ENCODE data around the gene BRIP1. TPM values are rescaled to one million over a fixed set of nuclear protein-coding genes. Genes with fewer than 3 reads are reported as not detected.

The BRIP1 gene
- total RNA-seq, 1 donor from 2014 or later = 66.4 TPM

DNA sequence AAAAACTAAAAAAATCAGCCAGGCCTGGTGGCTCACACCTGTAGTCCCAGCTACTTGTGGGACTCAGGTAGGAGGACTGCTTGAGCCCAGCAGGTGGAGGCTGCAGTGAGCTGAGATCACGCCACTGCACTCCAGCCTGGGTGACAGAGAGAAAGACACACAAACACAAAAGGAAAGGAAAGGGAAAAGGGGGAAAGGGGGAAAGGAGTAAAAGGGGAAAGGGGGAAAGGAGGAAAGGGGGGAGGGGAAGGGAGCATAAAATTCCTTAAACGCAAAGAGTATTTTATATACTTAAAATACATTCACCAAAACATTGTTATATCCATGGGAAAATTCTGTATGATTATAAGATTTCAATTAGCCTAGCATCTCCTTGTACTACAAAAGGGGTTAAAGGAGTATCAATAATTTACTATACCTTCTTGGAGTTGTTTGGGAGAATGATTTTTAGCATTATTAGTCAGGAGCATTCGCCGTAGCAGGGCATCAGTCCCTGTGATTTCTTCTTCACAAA lies 17.3 kb upstream of the BRIP1 start:
- no peak overlapping the region for H2AFZ ChIP-seq (replicated peaks)
- H3K27ac ChIP-seq = no peak overlapping the region
- Mint-ChIP-seq H3K27ac (no peak overlapping the region), H3K27me3 (ENCODE audit: insufficient read depth, low read depth) (no peaks in the 10 kb centered on the region), H3K4me3 (no peak overlapping the region), H3K36me3 (peaks cover 11% of the 10 kb centered on the region), H3K9me3 (no peaks in the 10 kb centered on the region), H3K4me1 (no peaks in the 10 kb centered on the region)
- H3K79me2 ChIP-seq (ENCODE audit: low read depth) = no peaks in the 10 kb centered on the region
- H3K9me3 ChIP-seq (ENCODE audit: low read depth) = no peaks in the 10 kb centered on the region
- H3K27me3 ChIP-seq = no peaks in the 10 kb centered on the region
- peaks cover 15% of the 10 kb centered on the region for H3K36me3 ChIP-seq
- H4K20me1 ChIP-seq (ENCODE audit: low read depth) = no peaks in the 10 kb centered on the region
- H3K4me3 ChIP-seq = no peak overlapping the region
- H3K4me1 ChIP-seq = no peaks in the 10 kb centered on the region
- no peak overlapping the region for H3K9ac ChIP-seq
- no peaks in the 10 kb centered on the region for H3F3A ChIP-seq (ENCODE audit: low read depth)
- DNase-seq (ENCODE audit: low spot score) = no peak
- TF ChIP-seq, protein P1, sequence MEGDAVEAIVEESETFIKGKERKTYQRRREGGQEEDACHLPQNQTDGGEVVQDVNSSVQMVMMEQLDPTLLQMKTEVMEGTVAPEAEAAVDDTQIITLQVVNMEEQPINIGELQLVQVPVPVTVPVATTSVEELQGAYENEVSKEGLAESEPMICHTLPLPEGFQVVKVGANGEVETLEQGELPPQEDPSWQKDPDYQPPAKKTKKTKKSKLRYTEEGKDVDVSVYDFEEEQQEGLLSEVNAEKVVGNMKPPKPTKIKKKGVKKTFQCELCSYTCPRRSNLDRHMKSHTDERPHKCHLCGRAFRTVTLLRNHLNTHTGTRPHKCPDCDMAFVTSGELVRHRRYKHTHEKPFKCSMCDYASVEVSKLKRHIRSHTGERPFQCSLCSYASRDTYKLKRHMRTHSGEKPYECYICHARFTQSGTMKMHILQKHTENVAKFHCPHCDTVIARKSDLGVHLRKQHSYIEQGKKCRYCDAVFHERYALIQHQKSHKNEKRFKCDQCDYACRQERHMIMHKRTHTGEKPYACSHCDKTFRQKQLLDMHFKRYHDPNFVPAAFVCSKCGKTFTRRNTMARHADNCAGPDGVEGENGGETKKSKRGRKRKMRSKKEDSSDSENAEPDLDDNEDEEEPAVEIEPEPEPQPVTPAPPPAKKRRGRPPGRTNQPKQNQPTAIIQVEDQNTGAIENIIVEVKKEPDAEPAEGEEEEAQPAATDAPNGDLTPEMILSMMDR (IDR thresholded peaks at IDR 0.05) = no peak
- TF ChIP-seq EZH2 (IDR thresholded peaks at IDR 0.05) (no peak), EZH2phosphoT487 (IDR thresholded peaks at IDR 0.05) (no peak)
- no peak overlapping the region for H3K4me2 ChIP-seq

DNA sequence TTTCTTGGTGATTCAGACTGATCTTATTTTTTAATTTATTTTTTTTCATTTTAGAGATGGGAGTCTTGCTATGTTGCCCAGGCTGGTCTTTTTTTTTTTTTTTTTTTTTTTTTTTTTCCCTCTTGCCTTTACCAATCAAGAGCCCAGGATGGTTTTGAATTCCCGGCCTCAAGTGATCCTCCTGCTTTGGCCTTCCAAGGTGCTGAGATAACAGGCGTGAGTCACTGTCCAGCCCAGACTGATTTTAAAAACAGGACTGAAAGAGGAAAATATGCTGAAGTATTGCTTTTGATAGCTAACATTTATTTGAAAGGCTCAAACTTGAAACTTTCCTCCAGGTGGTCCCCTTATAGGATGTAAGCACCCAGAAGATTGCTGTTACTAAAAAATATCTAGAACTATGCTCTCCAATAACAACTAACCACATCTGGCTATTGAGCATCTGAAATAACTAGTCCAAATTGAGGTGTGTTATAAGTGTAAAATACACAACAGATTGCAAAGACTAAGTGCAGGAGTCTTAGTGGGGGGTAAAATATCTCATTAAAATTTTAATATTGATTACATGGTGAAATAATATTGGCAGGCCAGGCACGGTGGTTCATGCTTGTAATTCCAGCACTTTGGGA lies 15.8 kb upstream of the BRIP1 start:
- H3K27me3 ChIP-seq = no peaks in the 10 kb centered on the region
- no peak overlapping the region for H3K27ac ChIP-seq
- no peaks in the 10 kb centered on the region for H3K9me3 ChIP-seq (ENCODE audit: low read depth)
- H3K9ac ChIP-seq = no peak overlapping the region
- no peaks in the 10 kb centered on the region for H3F3A ChIP-seq (ENCODE audit: low read depth)
- H4K20me1 ChIP-seq (ENCODE audit: low read depth) = no peaks in the 10 kb centered on the region
- Mint-ChIP-seq H3K4me3 (no peak overlapping the region), H3K36me3 (peaks cover 8% of the 10 kb centered on the region), H3K4me1 (no peaks in the 10 kb centered on the region), H3K9me3 (no peaks in the 10 kb centered on the region), H3K27ac (no peak overlapping the region), H3K27me3 (ENCODE audit: insufficient read depth, low read depth) (no peaks in the 10 kb centered on the region)
- no peak for DNase-seq (ENCODE audit: low spot score)
- H3K4me1 ChIP-seq = no peaks in the 10 kb centered on the region
- H3K36me3 ChIP-seq = peaks cover 12% of the 10 kb centered on the region
- H3K4me3 ChIP-seq = no peak overlapping the region
- H3K4me2 ChIP-seq = no peak overlapping the region
- no peak overlapping the region for H2AFZ ChIP-seq (replicated peaks)
- TF ChIP-seq EZH2phosphoT487 (IDR thresholded peaks at IDR 0.05) (no peak), EZH2 (IDR thresholded peaks at IDR 0.05) (no peak)
- TF ChIP-seq, protein P1 (IDR thresholded peaks at IDR 0.05) = no peak
- no peaks in the 10 kb centered on the region for H3K79me2 ChIP-seq (ENCODE audit: low read depth)

DNA sequence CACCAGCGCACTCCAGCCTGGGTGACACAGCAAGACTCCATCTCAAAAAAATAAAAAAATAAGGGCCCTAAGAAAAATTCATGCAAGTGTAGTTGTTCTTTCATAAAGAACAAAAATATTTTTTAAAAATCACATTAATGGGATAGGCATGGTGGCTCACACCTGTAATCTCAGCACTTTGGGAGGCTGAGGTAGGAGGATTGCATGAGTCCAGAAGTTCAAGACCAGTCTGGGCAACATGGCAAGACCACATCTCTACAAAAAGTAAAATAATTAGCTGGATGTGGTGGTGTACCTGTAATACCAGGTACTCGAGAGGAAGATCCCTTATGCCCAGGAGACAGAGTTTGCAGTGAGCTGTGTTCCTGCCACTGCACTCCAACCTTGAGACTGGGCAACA lies 15.2 kb upstream of the BRIP1 start:
- no peaks in the 10 kb centered on the region for H3K4me1 Mint-ChIP-seq
- Histone ChIP-seq H3K4me2 (no peak overlapping the region), H3K36me3 (peaks cover 16% of the 10 kb centered on the region), H3K9me3 (ENCODE audit: low read depth) (no peaks in the 10 kb centered on the region), H3K27ac (no peak overlapping the region), H3K9ac (no peak overlapping the region), H2AFZ (replicated peaks) (no peak overlapping the region), H3K4me1 (no peaks in the 10 kb centered on the region), H3K79me2 (ENCODE audit: low read depth) (no peaks in the 10 kb centered on the region), H3K4me3 (no peak overlapping the region), H3F3A (ENCODE audit: low read depth) (no peaks in the 10 kb centered on the region), H4K20me1 (ENCODE audit: low read depth) (no peaks in the 10 kb centered on the region), H3K27me3 (no peaks in the 10 kb centered on the region)
- TF ChIP-seq, protein P1 (IDR thresholded peaks at IDR 0.05) = no peak
- TF ChIP-seq EZH2phosphoT487 (IDR thresholded peaks at IDR 0.05) (no peak), EZH2 (IDR thresholded peaks at IDR 0.05) (no peak)
- no peaks in the 10 kb centered on the region for H3K27me3 Mint-ChIP-seq (ENCODE audit: insufficient read depth, low read depth)
- no peaks in the 10 kb centered on the region for H3K9me3 Mint-ChIP-seq
- H3K36me3 Mint-ChIP-seq = peaks cover 7% of the 10 kb centered on the region
- no peak overlapping the region for H3K4me3 Mint-ChIP-seq
- no peak overlapping the region for H3K27ac Mint-ChIP-seq
- DNase-seq (ENCODE audit: low spot score) = no peak
